ENCODE results near the gene TRIM69. TPM values are rescaled to one million over a fixed set of nuclear protein-coding genes. Genes with fewer than 3 reads are reported as not detected.
"Not testable (repeated sequence)": the region's sequence is repeated elsewhere in the genome, so short reads cannot be mapped to it uniquely, and the experiment has no call there.

The TRIM69 gene
- total and polyA plus RNA-seq, 2 of the 4 experiments (the other 2 are of a cell fraction) = 5.3 to 7.7 TPM

GRCh38 chr15:44739222-44739847, 3.0 kb downstream of the TRIM69 start:
- intact Hi-C loops (cut with micrococcal nuclease) = loop anchor here (5.0 kb wide), 1 partner anchor 147 kb away; no protein-coding TSS in a partner anchor
- dilution Hi-C loops (cut with HindIII; ENCODE audit: low sequenced_read_pairs, unreplicated experiment) = not testable (repeated sequence)

GRCh38 chr15:44743454-44743853, 7.1 kb downstream of the TRIM69 start:
- H3K9me1 ChIP-seq (ENCODE audit: insufficient read depth, low read length); H4K20me1 ChIP-seq (ENCODE audit: insufficient read depth, low read length); H2BK5ac ChIP-seq (ENCODE audit: low read depth, low read length, poor library complexity, severe bottlenecking); H4K5ac ChIP-seq (ENCODE audit: low read depth, low read length); ATAC-seq (ENCODE audit: low read depth); BruUV-seq (replicated peaks); H3K27ac ChIP-seq (ENCODE audit: insufficient read depth, low read length); H2AFZ ChIP-seq (replicated peaks; ENCODE audit: low read length, poor library complexity); H2BK20ac ChIP-seq (ENCODE audit: low read depth, low read length); H3K27me3 ChIP-seq (ENCODE audit: control insufficient read depth, insufficient read depth, low read length); POLR2A ChIA-PET (ENCODE audit: unreplicated experiment); H3K4me2 ChIP-seq (ENCODE audit: low read depth, low read length); intact Hi-C loops (cut with micrococcal nuclease); H4K8ac ChIP-seq (ENCODE audit: low read depth in 2 of 2, low read length in 2 of 2); H4K91ac ChIP-seq (ENCODE audit: insufficient read depth, low read depth, low read length); DNase-seq; in situ Hi-C loops (cut with MboI; ENCODE audit: low sequenced_read_pairs); H2BK120ac ChIP-seq (ENCODE audit: low read depth, low read length); H3K4me3 ChIP-seq (ENCODE audit: insufficient read depth, low read depth, low read length); dilution Hi-C loops (cut with HindIII; ENCODE audit: low sequenced_read_pairs, unreplicated experiment); H3K23ac ChIP-seq (ENCODE audit: low read depth, low read length); H3K79me1 ChIP-seq (ENCODE audit: low read depth in 1 of 2, low read length in 2 of 2); H2AK5ac ChIP-seq (ENCODE audit: low read depth, low read length); H3K14ac ChIP-seq (replicated peaks; ENCODE audit: low read depth, low read length); H2AK9ac ChIP-seq (replicated peaks; ENCODE audit: low read depth, low read length, poor library complexity); H3K36me3 ChIP-seq (ENCODE audit: control insufficient read depth, insufficient read depth, low read length); H3K18ac ChIP-seq (ENCODE audit: low read depth, low read length); H3K9me3 ChIP-seq (ENCODE audit: control insufficient read depth, insufficient read depth, low read length); H2BK15ac ChIP-seq (ENCODE audit: low read depth, low read length); CTCF ChIA-PET; H3K4me1 ChIP-seq (ENCODE audit: control insufficient read depth, insufficient read depth, low read length); H3K4ac ChIP-seq (ENCODE audit: low read depth, low read length); H3K9ac ChIP-seq (ENCODE audit: low read depth, low read length); H3K56ac ChIP-seq (ENCODE audit: extremely low read depth, insufficient read depth, low read length): not testable (repeated sequence)
- no CpG with 5 or more reads among the region's 2 CpGs for WGBS, 2 experiments (ENCODE audit: extremely low coverage in 2 of 2, insufficient read length in 1 of 2)

More at GRCh38 chr15:44739222-44739847, 3.0 kb downstream of the TRIM69 start:
- POLR2A ChIA-PET (ENCODE audit: unreplicated experiment); H3K9me1 ChIP-seq (ENCODE audit: insufficient read depth, low read length); H3K18ac ChIP-seq (ENCODE audit: low read depth, low read length); H3K79me1 ChIP-seq (ENCODE audit: low read depth in 1 of 2, low read length in 2 of 2); H3K36me3 ChIP-seq (ENCODE audit: control insufficient read depth, insufficient read depth, low read length); H3K4me2 ChIP-seq (ENCODE audit: low read depth, low read length); H3K4me3 ChIP-seq (ENCODE audit: insufficient read depth, low read depth, low read length); DNase-seq; H3K4me1 ChIP-seq (ENCODE audit: control insufficient read depth, insufficient read depth, low read length); H3K23ac ChIP-seq (ENCODE audit: low read depth, low read length); H3K14ac ChIP-seq (replicated peaks; ENCODE audit: low read depth, low read length); H4K5ac ChIP-seq (ENCODE audit: low read depth, low read length); H3K9me3 ChIP-seq (ENCODE audit: control insufficient read depth, insufficient read depth, low read length); H4K8ac ChIP-seq (ENCODE audit: low read depth in 2 of 2, low read length in 2 of 2); H3K4ac ChIP-seq (ENCODE audit: low read depth, low read length); H2BK15ac ChIP-seq (ENCODE audit: low read depth, low read length); BruUV-seq (replicated peaks); H3K27me3 ChIP-seq (ENCODE audit: control insufficient read depth, insufficient read depth, low read length); H2BK5ac ChIP-seq (ENCODE audit: low read depth, low read length, poor library complexity, severe bottlenecking); H2BK120ac ChIP-seq (ENCODE audit: low read depth, low read length); H4K20me1 ChIP-seq (ENCODE audit: insufficient read depth, low read length); H2AK5ac ChIP-seq (ENCODE audit: low read depth, low read length); H3K56ac ChIP-seq (ENCODE audit: extremely low read depth, insufficient read depth, low read length); H3K9ac ChIP-seq (ENCODE audit: low read depth, low read length); H4K91ac ChIP-seq (ENCODE audit: insufficient read depth, low read depth, low read length); H2AK9ac ChIP-seq (replicated peaks; ENCODE audit: low read depth, low read length, poor library complexity); H2AFZ ChIP-seq (replicated peaks; ENCODE audit: low read length, poor library complexity); ATAC-seq (ENCODE audit: low read depth); H3K27ac ChIP-seq (ENCODE audit: insufficient read depth, low read length); H2BK20ac ChIP-seq (ENCODE audit: low read depth, low read length): not testable (repeated sequence)
- CTCF ChIA-PET = interaction anchor here (0.6 to 2.6 kb wide), 8 partner anchors 11 to 140 kb away, joined by 3 to 19 read pairs (median 4); partner anchors contain the start of gene SPG11
- in situ Hi-C loops (cut with MboI; ENCODE audit: low sequenced_read_pairs) = loop anchor here (5.0 kb wide), 2 partner anchors 72 to 157 kb away; no protein-coding TSS in a partner anchor
- no CpG with 5 or more reads among the region's 24 CpGs for WGBS, 2 experiments (ENCODE audit: extremely low coverage in 2 of 2, insufficient read length in 1 of 2)

Data from IMR-90 (cell line).